GM18502 (cell line): ENCODE data around the gene DNAH14.
"Not testable (repeated sequence)": the region's sequence is repeated elsewhere in the genome, so short reads cannot be mapped to it uniquely, and the experiment has no call there.

Experiments
- ATAC-seq: cut with Tn5 transposase; IDR thresholded peaks from one replicate; pipeline ENCODE4 v1.9.1; 2021; ENCODE audit warnings: mild to moderate bottlenecking; ENCODE audit not compliant: unreplicated experiment, poor library complexity

Gene DNAH14

GRCh38 chr1:224989615-224990014, 60.1 kb downstream of the DNAH14 start:
- no peak for ATAC-seq

GRCh38 chr1:224991550-224991949, 62.1 kb downstream of the DNAH14 start:
- not testable (repeated sequence) for ATAC-seq

DNA sequence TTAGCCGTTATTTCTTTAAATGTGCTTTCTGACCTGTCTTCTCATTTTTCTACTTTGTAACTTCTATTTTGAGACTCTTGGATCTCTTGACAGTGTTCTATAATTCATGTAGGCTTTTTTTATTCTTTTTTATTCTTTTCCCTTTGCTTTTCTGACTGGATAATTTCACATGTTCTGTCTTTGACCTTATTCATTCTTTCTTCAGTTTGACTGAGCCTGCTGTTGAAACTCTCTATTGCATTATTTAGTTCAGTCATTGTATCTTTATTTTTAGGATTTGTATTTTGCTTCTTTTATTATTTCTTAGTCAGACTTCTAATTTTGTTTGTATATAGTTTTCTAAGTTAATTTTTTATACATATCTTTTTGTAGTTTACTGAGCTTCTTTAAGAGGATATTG, 66.1 kb downstream of the DNAH14 start:
- ATAC-seq, result no peak

- no peak for ATAC-seq
These were observed 66.8 kb downstream of the DNAH14 start for GRCh38 chr1:224996266-224996665.

DNA sequence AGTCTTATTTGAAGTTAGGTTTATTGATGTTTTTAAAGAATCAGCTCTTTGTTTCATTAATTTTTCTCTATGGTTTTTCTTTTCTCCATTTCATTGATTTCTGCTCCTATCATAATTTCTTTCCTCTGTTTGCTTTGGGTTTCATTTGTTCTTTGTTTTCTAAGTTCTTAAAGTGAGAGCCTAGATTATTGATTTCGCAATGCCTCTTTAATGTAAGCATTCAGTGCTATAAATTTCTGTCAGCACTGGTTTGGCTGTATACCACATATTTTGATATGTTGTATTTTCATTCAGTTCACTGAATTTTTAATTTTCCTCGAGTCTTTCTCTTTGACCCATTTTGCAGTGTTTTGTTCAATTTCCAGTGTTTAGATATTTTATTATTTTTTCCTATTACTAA, 68.7 kb downstream of the DNAH14 start:
- ATAC-seq, result no peak

DNA sequence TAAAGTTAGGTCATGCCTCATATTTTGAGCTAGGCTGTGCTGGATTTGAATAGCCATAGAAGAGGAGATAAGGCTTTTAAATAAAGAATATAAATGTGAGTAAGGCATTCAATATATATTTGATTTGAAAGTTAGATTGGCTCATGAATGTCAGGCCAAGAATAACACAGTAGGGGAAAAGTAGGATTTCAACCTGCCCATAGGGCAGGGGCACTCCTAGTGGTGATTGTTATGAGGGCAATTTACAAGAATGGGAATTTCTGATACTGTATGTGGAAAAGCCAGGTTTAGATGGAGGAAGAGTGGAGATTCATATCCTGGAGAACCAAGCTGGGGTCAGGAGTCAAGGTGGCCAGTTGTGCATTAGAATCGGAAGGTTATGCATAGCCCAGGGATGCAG, 74.9 kb downstream of the DNAH14 start:
- no peak for ATAC-seq

- ATAC-seq, result not testable (repeated sequence)
These were observed 76.9 kb downstream of the DNAH14 start for GRCh38 chr1:225006352-225006751.

GRCh38 chr1:225008050-225008449, 78.6 kb downstream of the DNAH14 start:
- ATAC-seq, result not testable (repeated sequence)

DNA sequence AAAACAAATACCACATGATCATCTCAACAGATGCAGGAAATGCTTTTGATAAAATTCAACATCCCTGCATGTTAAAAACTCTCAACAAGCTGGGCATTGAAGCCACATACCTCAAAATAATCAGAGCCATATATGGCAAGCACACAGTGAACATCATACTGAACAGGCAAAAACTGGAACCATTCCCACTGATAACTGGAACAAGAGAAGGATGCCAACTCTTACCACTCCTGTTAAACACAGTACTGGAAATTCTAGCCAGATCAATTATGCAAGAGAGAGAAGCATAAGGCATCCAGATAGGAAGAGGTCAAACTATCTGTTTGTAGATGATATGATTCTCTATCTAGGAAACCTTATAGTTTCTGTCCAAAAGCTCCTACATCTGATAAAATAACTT, 91.6 kb downstream of the DNAH14 start:
- no peak for ATAC-seq

- ATAC-seq, result no peak
These were observed 97.2 kb downstream of the DNAH14 start for GRCh38 chr1:225026701-225027100.

DNA sequence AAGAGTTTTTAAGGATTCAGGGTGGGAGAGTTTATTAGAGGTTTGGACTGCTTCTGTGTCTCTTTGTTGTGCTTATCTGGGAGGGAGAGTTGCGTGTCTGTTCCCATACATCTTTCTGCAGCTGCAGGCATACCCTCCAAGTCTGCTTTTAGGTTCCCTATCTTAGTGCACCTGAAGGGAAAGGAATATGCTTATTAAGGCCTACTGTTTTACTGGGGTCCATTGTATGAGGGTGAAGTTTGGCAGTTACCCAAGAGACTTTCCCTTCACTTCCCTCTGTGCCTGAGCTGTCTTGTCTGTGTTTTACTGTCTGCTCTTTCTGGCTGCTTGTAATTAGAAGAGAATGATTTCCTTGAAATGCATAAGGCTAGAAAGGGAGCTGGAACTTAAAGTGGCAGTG, 107.0 kb downstream of the DNAH14 start:
- not testable (repeated sequence) for ATAC-seq

GRCh38 chr1:225042263-225042662, 112.8 kb downstream of the DNAH14 start:
- no peak for ATAC-seq

DNA sequence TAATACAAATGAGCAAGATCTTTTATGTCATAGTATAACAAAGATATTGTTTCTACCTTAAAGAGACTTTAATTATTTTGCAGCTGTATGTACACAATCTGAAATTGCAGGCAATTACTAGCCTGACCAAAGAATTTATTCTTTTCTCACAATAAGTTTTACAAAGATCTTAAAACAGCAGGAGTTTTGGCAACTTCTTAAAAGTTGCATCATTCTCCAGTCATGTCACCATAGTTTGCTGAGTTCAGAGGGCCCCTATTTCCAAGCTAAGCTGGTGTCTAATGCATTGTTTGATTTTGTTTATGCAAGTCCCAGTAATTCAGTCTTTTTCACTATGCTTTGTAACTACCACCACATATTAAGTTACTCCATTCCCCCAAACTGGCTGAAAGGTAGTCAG, 114.8 kb downstream of the DNAH14 start:
- ATAC-seq, result no peak

- ATAC-seq, result no peak
These were observed 120.1 kb downstream of the DNAH14 start for GRCh38 chr1:225049594-225049993.

DNA sequence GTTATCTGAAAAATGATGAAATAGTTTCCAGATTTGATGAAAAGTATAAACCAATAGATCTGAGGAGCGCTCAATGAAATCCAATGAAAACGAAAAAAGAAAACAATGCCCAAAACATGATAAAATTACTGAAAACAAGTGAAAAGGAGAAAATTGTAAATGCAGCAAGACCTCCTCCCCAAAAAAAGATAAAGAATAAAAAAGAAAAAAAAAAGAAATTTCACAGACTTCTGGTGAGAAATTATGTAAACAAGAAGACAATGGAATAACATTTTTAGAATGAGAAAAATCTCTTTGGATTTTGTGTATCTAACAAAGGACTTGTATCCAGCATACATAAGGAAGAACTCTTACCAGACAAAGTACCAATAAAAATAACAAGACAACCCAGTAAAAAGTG, 134.2 kb downstream of the DNAH14 start:
- no peak for ATAC-seq

- ATAC-seq, result no peak
These were observed 141.5 kb downstream of the DNAH14 start for GRCh38 chr1:225070972-225071371.

DNA sequence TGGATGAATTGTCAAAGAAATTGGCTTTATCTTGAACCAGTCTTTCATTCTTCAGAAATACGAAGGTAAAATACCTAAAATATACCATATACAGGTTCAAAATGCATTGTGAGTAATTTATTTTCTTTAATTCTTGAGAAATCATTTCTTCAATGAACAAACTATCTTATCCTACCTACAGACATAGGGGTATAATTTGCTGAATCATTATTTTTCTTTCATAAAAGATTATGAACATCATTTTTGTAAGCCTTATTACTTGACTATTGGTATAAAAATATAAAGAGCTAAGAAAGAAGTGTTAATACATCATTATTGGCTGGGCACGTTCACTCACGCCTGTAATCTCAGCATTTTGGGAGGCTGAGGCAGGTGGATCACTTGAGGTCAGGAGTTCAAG, 167.7 kb downstream of the DNAH14 start:
- ATAC-seq, result no peak

GRCh38 chr1:225111000-225111399, 181.5 kb downstream of the DNAH14 start:
- ATAC-seq, result no peak

DNA sequence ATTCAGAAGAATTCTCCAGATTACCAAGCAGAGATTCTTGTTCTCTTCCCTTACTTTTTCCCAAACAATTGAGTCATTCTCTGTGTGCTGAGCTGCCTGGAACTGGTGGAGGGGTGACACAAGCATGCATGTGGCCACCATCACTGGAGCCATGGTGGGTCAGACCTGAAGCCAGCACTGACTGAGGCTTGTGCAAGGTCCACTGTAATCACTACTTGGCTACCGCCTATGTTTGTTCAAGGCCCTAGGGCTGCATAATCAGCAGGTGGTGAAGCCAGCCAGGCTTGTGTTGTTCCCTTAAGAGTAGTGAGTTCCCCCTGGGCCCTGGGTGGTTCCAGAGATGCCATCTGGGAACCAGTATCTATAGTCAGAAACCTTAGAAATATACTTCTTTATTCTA, 183.8 kb downstream of the DNAH14 start:
- no peak for ATAC-seq

DNA sequence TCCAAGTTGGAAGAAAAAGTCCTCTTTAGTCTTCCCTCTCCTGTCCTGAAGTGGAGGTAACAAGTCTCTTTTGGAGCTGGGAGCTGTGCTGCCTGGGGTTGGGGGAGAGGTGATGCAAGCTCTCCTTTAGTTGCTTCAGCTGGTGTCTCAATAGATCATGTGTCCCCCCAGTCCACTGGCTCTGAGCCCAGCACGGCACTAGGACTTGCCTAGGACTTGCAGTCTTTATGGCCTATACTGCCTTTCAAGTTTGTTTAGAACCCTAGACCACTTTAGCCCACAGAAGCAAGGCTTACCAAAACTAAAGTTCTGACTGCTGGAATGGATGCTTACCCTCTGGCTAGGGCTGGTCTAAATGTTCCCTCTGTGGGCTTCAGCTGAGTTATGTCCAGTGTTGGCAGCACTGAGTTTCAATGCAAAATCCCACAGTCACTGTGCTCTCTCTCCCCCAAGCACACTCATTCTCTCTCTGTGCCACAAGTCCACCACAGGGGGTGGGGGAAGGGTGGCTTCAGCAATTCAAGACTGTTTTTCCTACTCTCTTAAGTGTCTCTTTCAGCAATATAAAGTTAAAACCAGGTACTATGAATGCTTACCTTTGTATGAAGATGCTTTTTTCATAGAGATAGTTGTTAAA, 185.0 kb downstream of the DNAH14 start:
- ATAC-seq, result no peak

DNA sequence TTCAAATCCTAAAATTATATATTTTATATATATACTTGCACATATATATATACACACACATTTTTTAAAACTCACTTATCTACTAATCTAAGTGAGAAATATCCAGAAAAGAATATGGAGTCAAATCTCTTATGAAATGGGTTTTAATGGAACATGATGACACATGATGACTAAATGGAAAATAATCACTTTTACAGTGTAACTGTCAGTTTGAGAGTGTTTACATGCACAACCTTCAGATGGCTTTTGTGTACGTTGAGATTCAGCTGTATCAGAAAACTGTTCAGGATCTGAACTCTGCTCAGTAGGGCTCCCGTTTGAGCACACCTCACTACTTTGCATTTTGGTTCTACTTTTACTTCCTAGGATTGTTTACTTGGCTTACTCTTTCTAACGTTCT, 189.8 kb downstream of the DNAH14 start:
- no peak for ATAC-seq

- ATAC-seq, result no peak
These were observed 191.6 kb downstream of the DNAH14 start for GRCh38 chr1:225121095-225121494.

- ATAC-seq, result no peak
These were observed 202.4 kb downstream of the DNAH14 start for GRCh38 chr1:225131869-225132268.
